ENCODE results near the gene TMPRSS4.
A peak's percentile ranks its signal among the peaks of the same experiment; 100 is the strongest.

Gene TMPRSS4

DNA sequence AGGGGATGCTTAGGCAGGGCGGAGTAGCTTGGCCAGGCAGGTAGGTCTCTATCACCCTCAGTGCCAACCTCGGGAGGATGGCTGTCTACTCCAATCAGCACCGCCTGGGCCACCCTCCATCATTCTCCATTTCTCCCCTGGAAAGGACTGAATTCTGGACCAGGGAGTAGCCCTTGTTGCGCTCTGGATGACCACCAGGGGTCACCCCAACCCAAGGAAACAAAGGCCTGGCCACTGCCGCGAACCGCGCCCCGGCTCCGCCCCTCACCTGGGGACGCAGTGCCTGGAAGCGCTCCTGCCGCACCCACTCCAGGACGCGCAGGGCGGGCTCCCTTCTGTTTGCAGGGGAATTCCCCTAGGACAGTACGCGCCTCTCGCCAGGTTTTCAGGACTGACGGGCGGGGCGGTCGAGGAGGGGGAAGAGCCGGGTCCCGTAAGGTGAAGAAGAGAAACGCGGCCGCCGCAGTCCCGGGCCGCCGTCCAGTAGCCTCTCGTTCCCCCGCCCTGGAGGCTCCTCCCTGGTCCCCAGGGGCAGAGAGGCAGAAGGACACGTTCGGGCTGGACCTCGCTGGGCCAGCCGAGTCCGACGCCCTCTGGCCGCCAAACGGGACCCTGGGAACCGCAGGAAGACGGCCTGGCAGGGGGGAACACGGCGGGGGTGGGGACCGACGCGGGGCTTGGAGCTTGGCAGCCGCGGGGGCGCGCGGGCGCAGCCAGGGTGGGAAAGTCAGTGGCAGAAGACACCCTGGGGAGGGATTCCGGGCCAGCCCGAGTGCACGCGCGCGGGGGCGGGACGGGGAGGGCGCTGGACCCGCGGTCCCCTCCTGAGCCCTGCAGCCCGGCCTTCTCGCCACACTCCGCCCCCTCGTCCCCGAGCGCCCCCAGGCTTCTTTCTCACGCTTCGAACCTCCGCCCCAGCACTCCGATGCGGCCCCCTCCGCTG is 68.7 kb downstream of the TMPRSS4 start:
- H3K4me3 ChIP-seq (ENCODE audit: low read length), result peak overlapping the region; percentile 53

DNA sequence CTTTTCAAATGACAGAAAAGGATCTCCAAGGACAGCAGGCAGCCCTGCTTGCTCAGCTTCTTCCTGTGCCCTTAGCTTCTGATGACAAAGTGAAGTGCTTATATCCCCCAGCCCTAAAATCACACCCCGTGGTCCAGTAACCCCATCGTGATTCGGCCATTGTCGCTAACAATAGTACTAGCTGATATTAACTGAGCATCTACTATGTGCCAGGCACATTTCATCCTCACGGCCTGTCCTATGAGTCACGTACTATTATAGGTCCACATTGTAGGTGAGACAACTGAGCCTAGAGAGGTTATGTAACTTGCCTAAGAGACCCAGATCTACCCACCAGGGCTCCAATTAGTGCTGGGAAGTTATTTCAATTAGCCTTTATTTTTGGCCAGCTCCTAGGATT is 69.7 kb downstream of the TMPRSS4 start:
- no peak for DNase-seq (ENCODE audit: low read depth, low spot score)
- no peak overlapping the region for H3K4me3 ChIP-seq (ENCODE audit: low read length)

More for the DNA sequence above, 68.7 kb downstream of the TMPRSS4 start:
- peak; percentile 53 for DNase-seq (ENCODE audit: low read depth, low spot score)

DNA sequence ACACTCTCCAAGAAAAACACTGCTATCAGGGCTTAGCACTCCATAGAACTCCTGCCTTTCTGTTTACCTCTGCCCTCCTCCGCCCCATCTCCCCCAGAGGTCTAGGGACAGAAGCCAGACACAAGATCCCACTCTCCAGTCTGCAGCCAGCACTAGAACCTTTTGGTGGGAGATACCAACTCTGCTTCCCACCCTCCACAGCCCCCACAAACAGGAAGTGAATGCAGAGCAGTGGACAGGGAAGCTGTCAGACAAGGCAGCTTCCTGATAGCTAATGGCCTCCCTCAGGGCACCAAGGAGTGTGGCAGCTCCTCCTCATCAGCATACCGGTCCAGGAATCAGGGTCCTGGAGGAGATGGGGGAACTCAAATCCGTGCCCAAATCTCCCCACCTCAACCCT is 70.6 kb downstream of the TMPRSS4 start:
- no peak for DNase-seq (ENCODE audit: low read depth, low spot score)
- H3K4me3 ChIP-seq (ENCODE audit: low read length), result no peak overlapping the region

DNA sequence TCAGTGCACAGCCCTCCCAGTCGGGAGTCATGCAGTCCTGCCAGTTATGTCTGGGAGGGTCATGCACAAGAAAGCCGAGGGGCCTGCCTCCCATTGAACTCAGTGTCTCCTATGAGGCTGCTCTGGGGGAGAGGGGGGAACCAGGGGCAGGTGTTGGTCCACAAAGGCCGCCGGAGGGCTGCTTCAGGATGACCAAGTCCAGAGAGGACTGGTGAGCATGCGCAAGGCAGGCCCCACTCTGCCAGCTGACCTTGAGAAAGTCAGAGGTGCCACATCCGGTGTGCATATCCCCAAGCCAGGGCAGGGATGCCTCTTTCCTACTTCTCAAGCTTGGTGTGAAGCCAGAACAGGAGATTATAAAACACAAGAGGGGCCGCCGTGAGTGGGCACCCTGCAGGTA is 71.4 kb downstream of the TMPRSS4 start:
- no peak for DNase-seq (ENCODE audit: low read depth, low spot score)
- H3K4me3 ChIP-seq (ENCODE audit: low read length), result no peak overlapping the region

DNA sequence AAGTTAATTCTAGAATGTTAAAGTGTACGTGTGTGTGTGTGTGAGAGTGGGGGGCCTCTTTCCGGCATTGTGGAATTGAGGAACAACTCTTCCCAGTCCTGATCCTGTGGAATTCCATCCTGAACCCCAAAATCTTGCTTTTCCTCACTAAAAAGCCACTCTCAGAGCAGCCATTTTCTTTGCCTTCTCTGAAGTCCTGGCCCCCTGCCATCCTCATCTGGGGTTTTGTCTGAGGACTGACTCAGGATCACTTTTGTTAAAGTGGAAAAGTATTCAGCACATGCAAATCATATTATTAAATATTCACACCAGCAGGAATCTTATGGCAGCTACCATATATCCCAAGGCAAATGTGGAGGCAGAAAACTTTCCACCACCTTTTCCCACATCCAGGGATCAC is 72.0 kb downstream of the TMPRSS4 start:
- no peak overlapping the region for H3K4me3 ChIP-seq (ENCODE audit: low read length)
- DNase-seq (ENCODE audit: low read depth, low spot score), result no peak

DNA sequence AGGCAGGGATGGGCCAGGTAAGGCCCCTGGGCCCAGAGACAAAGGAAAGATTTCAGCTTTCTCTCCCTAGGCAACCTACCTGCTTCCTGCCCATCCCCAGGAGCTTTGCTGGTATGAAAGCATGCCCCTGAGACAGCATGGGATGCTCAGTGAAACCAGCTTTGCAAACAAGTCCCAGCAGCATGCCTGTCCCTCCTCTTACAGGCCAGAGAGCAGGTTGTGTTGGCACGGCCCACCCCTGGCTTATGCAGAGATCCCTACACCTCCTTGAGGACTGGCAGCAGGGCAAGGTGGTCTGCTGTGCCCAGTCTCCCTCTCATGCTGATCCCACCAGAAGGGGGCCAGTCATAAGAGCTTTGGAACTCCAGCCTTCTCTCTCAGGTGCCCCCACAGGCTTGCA is 72.6 kb downstream of the TMPRSS4 start:
- DNase-seq (ENCODE audit: low read depth, low spot score), result no peak

DNA sequence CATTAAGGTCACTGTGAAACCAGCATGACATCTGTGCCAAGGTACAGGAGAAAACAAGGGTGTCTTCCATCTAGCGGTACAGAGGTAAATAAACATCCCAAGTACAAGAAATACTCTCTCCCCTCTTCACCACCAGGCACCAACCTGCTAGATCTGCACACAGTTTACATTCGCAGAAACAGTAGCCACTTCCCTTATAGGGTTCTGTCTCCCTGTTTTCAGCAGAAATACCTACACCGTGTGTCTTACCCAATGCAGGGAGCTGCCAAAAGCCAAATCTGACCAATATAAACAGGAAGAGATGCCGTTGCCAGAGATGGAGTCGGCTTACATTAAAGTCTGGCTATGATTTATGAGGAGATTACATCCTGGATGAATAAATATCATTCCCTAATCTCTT is 74.6 kb downstream of the TMPRSS4 start:
- no peak overlapping the region for H3K4me3 ChIP-seq (ENCODE audit: low read length)
- DNase-seq (ENCODE audit: low read depth, low spot score), result no peak

More for the DNA sequence above, 72.6 kb downstream of the TMPRSS4 start:
- no peak overlapping the region for H3K4me3 ChIP-seq (ENCODE audit: low read length)

DNA sequence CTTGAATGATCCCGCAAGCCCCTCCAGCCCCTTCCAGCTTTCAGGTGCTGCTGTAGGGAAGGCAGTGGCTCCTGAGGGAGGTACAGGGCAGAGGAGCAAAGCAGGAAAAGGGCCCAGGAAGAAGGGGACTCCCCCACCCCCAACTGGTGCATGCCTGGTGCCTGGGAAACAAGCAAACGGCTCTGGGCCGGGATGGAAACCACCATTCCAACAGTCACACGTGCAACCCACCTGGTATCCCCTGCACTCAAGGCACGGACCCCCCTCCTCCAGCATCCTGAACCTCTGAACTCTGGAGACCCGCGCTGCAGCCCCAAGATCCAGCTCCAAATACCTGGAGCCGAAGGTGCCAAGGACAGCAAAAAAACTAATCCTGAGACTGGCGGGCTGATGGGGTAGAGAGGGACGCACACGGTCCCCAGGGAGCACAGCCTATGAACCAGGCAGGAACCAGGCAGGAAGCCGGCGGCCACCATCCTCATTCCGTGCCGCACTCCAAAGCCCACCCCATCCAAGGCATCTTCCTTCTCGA is 75.2 kb downstream of the TMPRSS4 start:
- H3K4me3 ChIP-seq (ENCODE audit: low read length), result no peak overlapping the region
- no peak for DNase-seq (ENCODE audit: low read depth, low spot score)

DNA sequence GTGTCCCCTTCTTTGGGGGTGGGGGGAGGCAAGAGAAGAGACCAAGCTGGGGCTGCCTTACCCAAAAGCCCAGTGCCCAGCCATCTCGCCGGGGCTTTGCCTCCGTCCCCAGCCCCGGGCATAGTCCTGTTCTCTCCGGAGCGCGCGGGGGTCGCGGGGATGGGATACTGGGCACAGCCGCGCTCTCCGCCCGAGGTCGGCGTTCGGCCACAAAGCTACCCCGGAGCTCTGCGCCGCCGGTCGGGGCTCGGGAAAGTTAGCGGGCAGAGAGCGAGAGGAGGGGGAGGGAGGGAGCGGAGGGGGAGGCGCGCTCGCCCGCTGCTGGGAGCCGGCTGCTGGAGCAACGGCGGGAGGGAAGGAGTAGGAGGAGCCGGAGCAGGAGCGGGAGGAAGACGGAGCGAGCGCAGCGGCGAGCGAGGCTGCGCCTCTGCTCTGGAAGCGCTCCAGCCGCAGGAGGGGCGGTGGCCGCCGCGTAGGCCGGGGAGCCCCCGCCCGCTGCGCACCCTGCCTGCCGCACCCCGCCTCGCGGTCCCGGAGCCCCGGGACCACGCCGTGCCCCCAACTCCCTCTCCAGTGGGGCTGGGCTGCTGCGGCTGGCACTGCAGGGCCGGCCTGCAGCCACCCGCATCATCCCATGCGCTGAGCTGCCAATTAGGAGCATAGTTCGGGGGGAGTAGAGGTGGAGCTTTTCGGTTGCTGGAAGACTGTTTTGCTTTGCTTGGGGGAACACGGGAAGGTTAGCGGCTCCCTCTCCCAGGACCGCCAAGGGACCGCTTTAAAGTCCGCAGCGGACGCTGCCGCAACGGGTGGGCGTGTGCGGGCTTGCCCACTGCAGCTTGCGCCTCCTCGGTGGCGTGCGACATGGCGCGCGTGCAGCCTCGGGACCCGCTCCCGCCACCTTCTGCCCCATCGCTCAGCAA is 75.9 kb downstream of the TMPRSS4 start, which contains the start of gene SCN4B:
TSS of gene SCN4B (minus strand) at position 272 of the 920 bp plus-strand sequence. CDS start at position 122, 150 bp downstream.
- H3K4me3 ChIP-seq (ENCODE audit: low read length), result no peak within 1 kb of the TSS
- DNase-seq (ENCODE audit: low read depth, low spot score), result no peak

DNA sequence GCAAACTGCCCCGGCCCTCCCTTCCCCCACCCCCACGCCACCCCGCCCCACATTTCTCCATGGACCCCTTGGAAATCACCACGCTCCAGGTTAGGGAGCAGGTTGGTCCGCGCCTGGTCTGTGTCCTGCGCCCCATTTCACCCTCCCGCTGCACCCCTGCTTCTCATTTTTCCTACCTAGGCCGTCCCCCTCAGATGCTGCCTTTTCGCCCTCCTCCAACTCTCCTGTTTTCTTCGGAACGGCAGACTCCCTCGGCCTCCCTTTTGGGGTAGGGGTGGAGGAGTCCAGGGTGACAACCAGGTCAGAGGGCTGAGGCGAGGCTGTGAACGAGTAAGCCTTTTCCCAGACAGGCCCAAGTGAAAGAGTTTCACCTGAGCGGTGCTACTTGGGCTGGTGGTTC is 76.6 kb downstream of the TMPRSS4 start:
- H3K4me3 ChIP-seq (ENCODE audit: low read length), result no peak overlapping the region
- DNase-seq (ENCODE audit: low read depth, low spot score), result no peak

DNA sequence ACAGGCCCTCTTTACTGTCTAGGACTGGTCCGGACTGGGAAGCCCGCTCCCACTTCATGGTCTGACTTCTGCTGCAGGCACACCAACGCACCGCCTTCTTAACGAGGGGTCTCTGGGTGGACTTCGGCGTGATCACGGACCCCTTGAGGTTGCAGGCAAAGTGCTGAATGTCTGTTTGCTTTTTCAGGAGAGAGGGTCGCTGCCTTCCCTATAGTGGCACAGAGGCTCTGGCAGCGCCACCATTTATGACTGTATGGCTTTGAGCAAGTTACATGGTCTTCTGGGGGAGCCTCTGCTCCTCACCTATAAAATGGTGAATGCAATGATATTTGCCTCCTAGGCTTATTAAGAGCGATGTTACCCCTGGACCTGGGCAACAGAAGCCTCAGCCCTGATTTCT is 77.1 kb downstream of the TMPRSS4 start:
- no peak for DNase-seq (ENCODE audit: low read depth, low spot score)
- no peak overlapping the region for H3K4me3 ChIP-seq (ENCODE audit: low read length)

DNA sequence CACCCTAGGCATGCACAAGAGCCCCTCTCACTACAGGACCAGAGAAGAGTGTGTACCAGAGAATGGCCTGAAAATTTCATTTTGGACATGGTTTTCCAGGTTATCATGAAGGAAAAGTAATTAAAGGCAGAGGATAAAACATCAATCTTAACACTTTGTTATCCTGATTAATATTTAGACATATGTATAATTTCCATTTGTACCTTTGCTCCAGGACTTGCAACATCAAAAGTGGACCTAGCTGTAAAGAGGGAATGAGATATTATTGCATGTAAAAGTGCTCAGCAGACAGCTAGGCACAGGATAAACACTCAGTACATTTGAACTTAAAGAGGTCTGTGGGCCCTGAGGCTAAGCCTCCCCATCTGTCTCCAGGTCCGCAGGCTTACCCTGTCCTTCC is 77.8 kb downstream of the TMPRSS4 start:
- H3K4me3 ChIP-seq (ENCODE audit: low read length), result no peak overlapping the region
- no peak for DNase-seq (ENCODE audit: low read depth, low spot score)

DNA sequence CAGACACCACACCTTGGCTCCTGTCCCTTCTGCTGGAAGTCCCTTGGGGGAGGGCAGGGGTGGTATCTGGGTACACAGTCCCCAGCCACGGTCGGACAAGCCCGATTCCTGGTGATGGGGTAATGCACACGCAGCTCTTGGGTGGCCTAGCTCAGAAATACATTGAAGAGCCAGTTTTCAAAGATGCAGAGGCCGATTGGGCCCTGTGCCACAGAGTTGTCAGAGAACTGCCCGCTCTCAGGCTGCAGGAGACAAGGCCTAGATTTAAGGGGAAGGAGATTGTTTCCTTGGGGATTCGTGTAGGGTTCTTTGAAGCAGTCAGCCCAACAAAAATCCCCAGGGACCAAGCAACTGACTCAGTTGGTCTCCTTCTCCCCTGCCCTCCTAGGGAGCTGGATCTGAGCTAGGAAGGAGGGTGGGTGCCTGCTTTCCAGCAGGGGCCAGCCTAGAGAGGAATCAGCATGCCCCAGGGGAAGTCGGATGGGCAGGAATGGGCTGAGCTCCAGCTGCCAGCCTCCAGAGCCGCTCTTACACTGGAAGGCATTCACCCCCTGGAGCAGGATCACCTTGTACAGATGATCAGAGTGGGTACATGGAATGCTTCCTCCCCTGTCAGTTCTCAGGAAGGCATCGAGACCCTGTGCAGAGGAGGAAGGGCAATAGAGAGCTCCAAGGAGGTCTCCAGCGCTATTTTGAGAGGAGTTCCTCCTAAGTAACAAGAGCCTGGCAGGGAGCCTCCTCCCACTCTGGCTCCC is 79.1 kb downstream of the TMPRSS4 start:
- no peak overlapping the region for H3K4me3 ChIP-seq (ENCODE audit: low read length)
- DNase-seq (ENCODE audit: low read depth, low spot score), result no peak

DNA sequence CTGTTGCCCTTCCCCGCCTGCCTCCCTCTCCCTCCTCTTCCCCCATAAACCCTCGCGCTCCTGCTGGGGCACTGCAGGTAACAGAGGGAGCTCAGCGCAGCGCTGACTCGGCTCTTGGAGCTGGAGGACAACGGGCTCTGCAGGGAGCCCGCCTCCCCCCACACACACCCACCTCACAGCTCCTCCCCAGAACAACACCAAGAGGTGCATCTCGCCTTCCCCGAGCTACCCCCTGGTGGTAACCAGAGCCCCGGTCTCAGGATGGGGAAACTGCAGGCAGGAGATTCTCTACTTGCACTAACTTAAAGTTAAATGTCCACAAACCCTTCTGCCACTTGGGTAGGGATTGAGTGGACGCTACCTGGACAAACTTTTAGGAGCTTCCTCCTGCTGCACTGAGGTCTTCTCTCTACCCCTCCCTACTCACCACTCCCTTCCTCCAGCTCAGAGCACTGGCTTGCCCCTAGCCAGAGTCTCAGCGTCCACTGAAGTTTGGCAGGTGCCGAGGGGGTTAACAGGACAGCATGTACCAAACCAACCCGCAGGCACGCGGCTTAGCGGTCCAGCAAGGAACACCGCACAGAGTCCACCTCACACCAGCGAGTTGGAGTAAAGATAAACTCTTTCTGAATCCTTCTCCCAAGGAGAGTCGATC is 79.8 kb downstream of the TMPRSS4 start:
- peak; percentile 44 for DNase-seq (ENCODE audit: low read depth, low spot score)
- no peak overlapping the region for H3K4me3 ChIP-seq (ENCODE audit: low read length)

DNA sequence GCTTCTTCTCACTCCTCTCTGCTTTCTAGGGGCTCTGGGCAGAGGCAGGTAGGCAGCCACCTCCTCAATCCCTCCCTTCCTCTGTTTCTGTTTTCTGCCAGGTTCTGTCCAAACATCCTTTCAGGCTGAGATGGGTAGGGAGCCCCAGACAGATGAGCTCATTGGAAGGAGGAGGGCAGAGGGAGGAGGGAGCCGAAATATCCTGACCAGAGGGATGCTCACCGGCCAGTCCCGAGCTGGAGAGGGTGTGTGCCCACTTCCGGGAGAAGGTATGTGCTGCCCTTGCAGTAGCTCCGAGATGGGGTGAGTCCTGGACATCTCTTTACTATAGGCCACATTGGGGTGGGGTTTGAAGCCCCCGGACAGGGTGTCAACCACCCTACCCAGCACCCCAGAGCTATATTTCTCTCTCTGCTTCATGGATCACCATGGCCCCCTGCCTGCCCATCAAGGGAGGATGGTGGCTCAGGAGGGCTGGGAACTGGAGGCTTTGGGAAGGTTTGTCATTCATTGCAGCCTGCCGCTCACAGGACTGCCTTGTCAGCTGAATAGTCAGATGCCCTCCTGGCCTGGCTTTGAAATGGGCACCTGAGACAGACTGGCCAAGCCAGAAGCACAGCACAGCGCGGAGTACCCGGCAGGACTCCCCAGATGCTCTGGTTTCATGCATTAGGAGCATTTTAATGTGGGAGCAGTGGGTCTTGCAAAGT is 80.5 kb downstream of the TMPRSS4 start:
- no peak overlapping the region for H3K4me3 ChIP-seq (ENCODE audit: low read length)
- DNase-seq (ENCODE audit: low read depth, low spot score), result no peak

DNA sequence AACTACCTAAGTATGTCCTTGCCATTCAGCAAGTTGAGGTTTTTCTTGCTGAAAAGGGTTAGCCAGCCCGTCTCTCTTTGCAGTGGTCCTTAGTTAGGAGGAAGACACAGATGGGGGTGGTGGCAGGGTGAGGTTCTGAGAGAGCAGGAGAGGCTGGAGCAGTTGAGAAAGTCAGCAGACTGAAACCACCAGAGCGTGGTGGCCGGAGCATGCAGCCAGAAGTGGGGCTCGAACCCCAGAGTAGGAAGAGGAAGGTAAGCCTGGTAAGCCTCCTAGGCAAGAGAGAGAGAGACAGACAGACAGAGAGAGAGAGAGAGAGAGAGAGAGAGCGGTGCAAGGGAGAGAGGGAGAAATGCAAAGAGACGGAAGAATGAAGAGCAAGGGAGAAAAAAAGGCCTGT is 84.9 kb downstream of the TMPRSS4 start:
- DNase-seq (ENCODE audit: low read depth, low spot score), result no peak
- no peak overlapping the region for H3K4me3 ChIP-seq (ENCODE audit: low read length)

DNA sequence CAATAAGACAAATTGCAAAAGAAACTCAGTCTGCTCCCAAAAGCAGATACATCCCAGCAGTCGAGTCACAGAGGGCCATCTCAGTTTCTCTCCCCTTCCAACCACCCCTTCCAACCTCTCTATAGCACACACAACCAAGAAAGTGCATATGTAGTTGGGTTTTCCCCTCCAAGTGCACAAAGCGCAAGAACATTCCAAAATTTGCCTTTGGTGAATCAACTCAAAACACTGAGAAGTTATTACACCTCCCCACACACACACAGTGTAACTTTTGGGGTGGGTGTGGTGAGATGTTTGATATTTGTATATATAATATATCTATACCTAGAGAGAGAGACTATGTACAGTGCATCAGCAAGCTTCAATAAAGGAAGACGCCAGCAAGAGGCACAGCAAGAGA is 86.0 kb downstream of the TMPRSS4 start:
- no peak for DNase-seq (ENCODE audit: low read depth, low spot score)
- H3K4me3 ChIP-seq (ENCODE audit: low read length), result no peak overlapping the region

DNA sequence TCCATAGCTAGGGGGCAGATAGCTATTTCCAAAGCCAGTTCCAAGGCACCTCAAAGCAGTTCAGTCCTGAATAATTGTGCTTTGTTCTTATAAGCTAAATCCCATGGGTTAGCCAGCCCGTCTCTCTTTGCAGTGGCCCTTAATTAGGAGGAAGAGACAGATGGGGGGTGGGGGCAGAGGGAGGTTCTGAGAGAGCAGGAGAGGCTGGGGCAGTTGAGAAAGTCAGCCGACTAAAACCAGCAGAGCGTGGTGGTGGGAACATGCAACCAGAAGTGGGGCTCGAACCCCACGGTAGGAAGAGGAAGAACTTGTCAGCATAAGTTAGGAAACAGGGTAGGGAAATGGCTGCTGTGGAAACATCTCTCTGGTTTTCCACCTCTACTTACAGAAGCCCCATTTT is 86.6 kb downstream of the TMPRSS4 start:
- H3K4me3 ChIP-seq (ENCODE audit: low read length), result no peak overlapping the region
- no peak for DNase-seq (ENCODE audit: low read depth, low spot score)
